Hepatocyte (in vitro differentiated cells): Measurements from ENCODE around the gene FOXA2. TPM values are rescaled to one million over a fixed set of nuclear protein-coding genes. Genes with fewer than 3 reads are reported as not detected.

Experiments
- DNase-seq: peaks from one replicate; pipeline ENCODE4 v3.0.0-alpha.2; 2016; ENCODE audit warnings: low spot score
- H2AFZ ChIP-seq: fragments of 200-600 bp; sonication (generic); 2 replicates; pipeline ENCODE4 v1.6.0; 2016; ENCODE audit warnings: antibody characterized with exemption, mild to moderate bottlenecking
- H3K27ac ChIP-seq: fragments of 200-600 bp; sonication (generic); 2 replicates; pipeline ENCODE4 v1.5.1; 2016; ENCODE audit warnings: mild to moderate bottlenecking
- H3K27me3 ChIP-seq: fragments of 200-600 bp; sonication (generic); 2 replicates; pipeline ENCODE4 v1.6.1; 2016
- H3K36me3 ChIP-seq: fragments of 200-600 bp; sonication (generic); replicated peaks from 2 replicates; pipeline ENCODE4 v1.5.1; 2016; ENCODE audit warnings: low read depth; ENCODE audit not compliant: insufficient read depth
- H3K4me1 ChIP-seq: fragments of 200-600 bp; sonication (generic); 2 replicates; pipeline ENCODE4 v1.5.1; 2016; ENCODE audit warnings: mild to moderate bottlenecking, moderate library complexity; ENCODE audit not compliant: insufficient read depth
- H3K4me2 ChIP-seq: fragments of 200-600 bp; sonication (generic); 2 replicates; pipeline ENCODE4 v1.6.0; 2016
- H3K4me3 ChIP-seq: fragments of 200-600 bp; sonication (generic); 2 replicates; pipeline ENCODE4 v1.5.1; 2016; ENCODE audit warnings: mild to moderate bottlenecking
- H3K79me2 ChIP-seq: fragments of 200-600 bp; sonication (generic); 2 replicates; pipeline ENCODE4 v1.6.0; 2017; ENCODE audit warnings: mild to moderate bottlenecking
- H3K9me2 ChIP-seq: fragments of 200-600 bp; sonication (generic); replicated peaks from 2 replicates; pipeline ENCODE4 v1.6.0; 2017; ENCODE audit warnings: mild to moderate bottlenecking; ENCODE audit not compliant: insufficient read depth
- H3K9me3 ChIP-seq: fragments of 200-600 bp; sonication (generic); 2 replicates; pipeline ENCODE4 v1.5.1; 2016; ENCODE audit warnings: low read depth, mild to moderate bottlenecking
- H4K20me1 ChIP-seq: fragments of 200-600 bp; sonication (generic); 2 replicates; pipeline ENCODE4 v1.6.0; 2016; ENCODE audit warnings: mild to moderate bottlenecking; ENCODE audit not compliant: insufficient read depth, poor library complexity, severe bottlenecking
- CTCF ChIP-seq: fragments of 200-600 bp; sonication (generic); IDR thresholded peaks from 2 replicates; pipeline ENCODE4 v1.5.1; 2016; ENCODE audit warnings: antibody characterized with exemption, mild to moderate bottlenecking; ENCODE audit not compliant: poor library complexity
- EZH2 ChIP-seq: fragments of 200-600 bp; sonication (generic); IDR thresholded peaks from 2 replicates; pipeline ENCODE4 v1.6.1; 2016; ENCODE audit warnings: antibody characterized with exemption, mild to moderate bottlenecking, borderline replicate concordance
- EZH2phosphoT487 ChIP-seq: fragments of 200-600 bp; sonication (generic); IDR thresholded peaks from one replicate; pipeline ENCODE4 v1.6.1; 2018; ENCODE audit warnings: antibody characterized with exemption, mild to moderate bottlenecking, low read depth, moderate library complexity; ENCODE audit not compliant: unreplicated experiment, severe bottlenecking
- WGBS: methylation state at CpG from one replicate; pipeline ENCODE4 v1.1.6; 2016; ENCODE audit warnings: low lambda C conversion rate; ENCODE audit errors: missing lambda C conversion rate; 5-methylcytosine and 5-hydroxymethylcytosine counted together
- polyA plus RNA-seq: library from polyadenylated mRNA; unstranded; fragments of >200 nt; fragmentation: Nextera tagmentation; extraction: Ambion mirVana; gene quantifications from 2 replicates; pipeline ENCODE4 v1.2.1, GENCODE V29; 2016
- total RNA-seq: library from RNA; depleted of rRNA; stranded (reverse); fragments of >200 nt; gene quantifications from 2 replicates; pipeline ENCODE4 v1.2.3, GENCODE V29; 2014

FOXA2 gene
- total and polyA plus RNA-seq, 2 experiments from 2014 or later = 7.9 to 13.3 TPM

- Histone ChIP-seq H3K36me3 (no peaks in the 10 kb centered on the region), H3K79me2 (no peaks in the 10 kb centered on the region), H3K4me2 (no peak overlapping the region), H3K4me1 (no peaks in the 10 kb centered on the region), H3K27me3 (peaks cover 2% of the 10 kb centered on the region), H3K4me3 (no peak overlapping the region), H3K9me3 (no peaks in the 10 kb centered on the region), H3K9me2 (no peaks in the 10 kb centered on the region), H4K20me1 (no peaks in the 10 kb centered on the region), H2AFZ (no peak overlapping the region), H3K27ac (no peak overlapping the region)
- WGBS = 86% methylated on average over 5 of the region's 5 CpGs
- no peak for DNase-seq
- TF ChIP-seq EZH2phosphoT487 (no peak), EZH2 (no peak), CTCF (no peak)
Observed at GRCh38 chr20:22536141-22536828, 48.1 kb downstream of the FOXA2 start.

- Histone ChIP-seq H3K4me1 (no peaks in the 10 kb centered on the region), H4K20me1 (no peaks in the 10 kb centered on the region), H2AFZ (no peak overlapping the region), H3K27me3 (peaks cover 2% of the 10 kb centered on the region), H3K4me2 (no peak overlapping the region), H3K36me3 (no peaks in the 10 kb centered on the region), H3K27ac (no peak overlapping the region), H3K9me2 (no peaks in the 10 kb centered on the region), H3K79me2 (no peaks in the 10 kb centered on the region), H3K9me3 (no peaks in the 10 kb centered on the region), H3K4me3 (no peak overlapping the region)
- no peak for TF ChIP-seq CTCF
- TF ChIP-seq EZH2phosphoT487 = no peak
- TF ChIP-seq EZH2 = no peak
- DNase-seq = no peak
- 86% methylated on average over 5 of the region's 5 CpGs for WGBS
Observed at GRCh38 chr20:22535483-22535882, 48.9 kb downstream of the FOXA2 start.

- no peaks in the 10 kb centered on the region for H3K4me1 ChIP-seq
- WGBS = 90% methylated on average over 10 of the region's 10 CpGs
- H3K9me3 ChIP-seq = no peaks in the 10 kb centered on the region
- no peak overlapping the region for H3K27ac ChIP-seq
- no peaks in the 10 kb centered on the region for H3K9me2 ChIP-seq
- no peak overlapping the region for H3K4me3 ChIP-seq
- no peak overlapping the region for H3K4me2 ChIP-seq
- H3K79me2 ChIP-seq = no peaks in the 10 kb centered on the region
- DNase-seq = peak; percentile 27
- TF ChIP-seq EZH2phosphoT487 = no peak
- TF ChIP-seq EZH2 = no peak
- TF ChIP-seq CTCF = no peak
- no peaks in the 10 kb centered on the region for H4K20me1 ChIP-seq
- H3K36me3 ChIP-seq = no peaks in the 10 kb centered on the region
- no peak overlapping the region for H2AFZ ChIP-seq
- no peaks in the 10 kb centered on the region for H3K27me3 ChIP-seq
Observed at GRCh38 chr20:22533823-22534751, 50.3 kb downstream of the FOXA2 start.
